HG03045 (cell line): Measurements from ENCODE around the gene FMNL2.

ENCODE experiments used
- ATAC-seq: cut with Tn5 transposase; IDR thresholded peaks from one replicate; pipeline ENCODE4 v1.9.1; 2021; ENCODE audit warnings: mild to moderate bottlenecking, moderate library complexity; ENCODE audit not compliant: unreplicated experiment

FMNL2 gene

GRCh38 chr2:152400607-152401214, 65.7 kb downstream of the FMNL2 start:
- ATAC-seq = no peak

- no peak for ATAC-seq
These were observed 68.1 kb downstream of the FMNL2 start for GRCh38 chr2:152402780-152403759.

- peak; percentile 4 for ATAC-seq
These were observed 70.5 kb downstream of the FMNL2 start for GRCh38 chr2:152405206-152406118.

- peak; percentile 41 for ATAC-seq
These were observed 71.3 kb downstream of the FMNL2 start for GRCh38 chr2:152406119-152406835.

GRCh38 chr2:152406836-152407161, 71.8 kb downstream of the FMNL2 start:
- ATAC-seq = no peak

- ATAC-seq = peak; percentile 94
These were observed 72.3 kb downstream of the FMNL2 start for GRCh38 chr2:152407204-152407721.

GRCh38 chr2:152407806-152408205, 72.8 kb downstream of the FMNL2 start:
- ATAC-seq = no peak

GRCh38 chr2:152408254-152408653, 73.3 kb downstream of the FMNL2 start:
- no peak for ATAC-seq

- ATAC-seq = no peak
These were observed 74.6 kb downstream of the FMNL2 start for GRCh38 chr2:152409386-152410164.

GRCh38 chr2:152410165-152410597, 75.2 kb downstream of the FMNL2 start:
- ATAC-seq = no peak

GRCh38 chr2:152411154-152411553, 76.2 kb downstream of the FMNL2 start:
- ATAC-seq = no peak

- ATAC-seq = no peak
These were observed 78.5 kb downstream of the FMNL2 start for GRCh38 chr2:152413228-152414030.

GRCh38 chr2:152415231-152415642, 80.3 kb downstream of the FMNL2 start:
- ATAC-seq = no peak

- ATAC-seq = no peak
These were observed 80.8 kb downstream of the FMNL2 start for GRCh38 chr2:152415796-152416195.

GRCh38 chr2:152418688-152419087, 83.7 kb downstream of the FMNL2 start:
- ATAC-seq = no peak

GRCh38 chr2:152419944-152420343, 85.0 kb downstream of the FMNL2 start:
- ATAC-seq = no peak

GRCh38 chr2:152420363-152420762, 85.4 kb downstream of the FMNL2 start:
- no peak for ATAC-seq

- ATAC-seq = no peak
These were observed 86.0 kb downstream of the FMNL2 start for GRCh38 chr2:152420936-152421335.
